Chondrocyte (in vitro differentiated cells): ENCODE results near the gene UTS2R. TPM values are rescaled to one million over a fixed set of nuclear protein-coding genes. Genes with fewer than 3 reads are reported as not detected.

Experiments used
- DNase-seq: peaks from one replicate; pipeline ENCODE4 v3.0.0; 2021; ENCODE audit warnings: mixed read lengths, low spot score
- H3K27ac Mint-ChIP-seq: one replicate; pipeline ENCODE4 v1.8.0; 2021; ENCODE audit warnings: mild to moderate bottlenecking, moderate library complexity, mixed read lengths; ENCODE audit not compliant: unreplicated experiment
- H3K27me3 Mint-ChIP-seq: 2 replicates; pipeline ENCODE4 v1.8.0; 2021; ENCODE audit warnings: low read depth, mixed read lengths
- H3K36me3 Mint-ChIP-seq: 2 replicates; pipeline ENCODE4 v1.8.0; 2021; ENCODE audit warnings: low read depth, mixed read lengths
- H3K4me1 Mint-ChIP-seq: 2 replicates; pipeline ENCODE4 v1.8.0; 2021; ENCODE audit warnings: low read depth, mild to moderate bottlenecking, mixed read lengths
- H3K4me3 Mint-ChIP-seq: one replicate; pipeline ENCODE4 v1.8.0; 2021; ENCODE audit warnings: mild to moderate bottlenecking, moderate library complexity, mixed read lengths; ENCODE audit not compliant: unreplicated experiment
- H3K9me3 Mint-ChIP-seq: 2 replicates; pipeline ENCODE4 v1.8.0; 2021; ENCODE audit warnings: low read depth, mixed read lengths
- CTCF ChIP-seq: fragments of 200-600 bp; sonication (generic); IDR thresholded peaks from 2 replicates; pipeline ENCODE4 v1.5.0; 2021; ENCODE audit warnings: antibody characterized with exemption, mild to moderate bottlenecking, moderate library complexity
- total RNA-seq: library from RNA; stranded (reverse); gene quantifications from 3 replicates; pipeline ENCODE4 v1.2.1, GENCODE V29; 2021

The UTS2R gene
- total RNA-seq, 1 donor from 2014 or later: not detected

GRCh38 chr17:82324566-82325285, 46.8 kb upstream of the UTS2R start:
- Mint-ChIP-seq H3K4me3 (no peak overlapping the region), H3K27me3 (peaks cover 5% of the 10 kb centered on the region), H3K27ac (no peak overlapping the region), H3K9me3 (no peaks in the 10 kb centered on the region), H3K36me3 (no peaks in the 10 kb centered on the region), H3K4me1 (peaks cover 5% of the 10 kb centered on the region)
- no peak for DNase-seq
- no peak for TF ChIP-seq CTCF

GRCh38 chr17:82325286-82326180, 46.0 kb upstream of the UTS2R start:
- no peak for TF ChIP-seq CTCF
- Mint-ChIP-seq H3K9me3 (no peaks in the 10 kb centered on the region), H3K27me3 (peaks cover 6% of the 10 kb centered on the region), H3K4me3 (no peak overlapping the region), H3K27ac (no peak overlapping the region), H3K4me1 (peaks cover 10% of the 10 kb centered on the region), H3K36me3 (no peaks in the 10 kb centered on the region)
- DNase-seq: no peak

GRCh38 chr17:82327289-82327688, 44.3 kb upstream of the UTS2R start:
- Mint-ChIP-seq H3K27ac (no peak overlapping the region), H3K36me3 (no peaks in the 10 kb centered on the region), H3K4me1 (peaks cover 20% of the 10 kb centered on the region), H3K4me3 (no peak overlapping the region), H3K9me3 (no peaks in the 10 kb centered on the region), H3K27me3 (peaks cover 6% of the 10 kb centered on the region)
- no peak for TF ChIP-seq CTCF
- DNase-seq: no peak

GRCh38 chr17:82327757-82328140, 43.8 kb upstream of the UTS2R start:
- no peak overlapping the region for H3K27ac Mint-ChIP-seq
- H3K27me3 Mint-ChIP-seq: peaks cover 7% of the 10 kb centered on the region
- no peak for TF ChIP-seq CTCF
- H3K4me1 Mint-ChIP-seq: peaks cover 22% of the 10 kb centered on the region
- no peaks in the 10 kb centered on the region for H3K36me3 Mint-ChIP-seq
- no peak overlapping the region for H3K4me3 Mint-ChIP-seq
- no peak for DNase-seq
- no peaks in the 10 kb centered on the region for H3K9me3 Mint-ChIP-seq

GRCh38 chr17:82328141-82328993, 43.2 kb upstream of the UTS2R start:
- H3K27me3 Mint-ChIP-seq: peaks cover 9% of the 10 kb centered on the region
- DNase-seq: no peak
- TF ChIP-seq CTCF: no peak
- H3K4me3 Mint-ChIP-seq: no peak overlapping the region
- H3K4me1 Mint-ChIP-seq: peaks cover 25% of the 10 kb centered on the region
- H3K36me3 Mint-ChIP-seq: no peaks in the 10 kb centered on the region
- no peak overlapping the region for H3K27ac Mint-ChIP-seq
- no peaks in the 10 kb centered on the region for H3K9me3 Mint-ChIP-seq
